Gastroesophageal sphincter (tissue), 3 donors: ENCODE data around the gene PPM1L.

Experiments
- CTCF ChIP-seq, 4 experiments: fragments of 200-600 bp in 2 of 4; fragments of 450-650 bp in 2 of 4; sonication (generic) in 1 of 4; IDR thresholded peaks; one replicate each; pipeline ENCODE4 v1.5.1; 2017 to 2019; ENCODE audit warnings: antibody characterized with exemption in 4 of 4, mild to moderate bottlenecking in 2 of 4, moderate library complexity in 2 of 4
- EP300 ChIP-seq: sonication (generic); formaldehyde crosslinking; IDR thresholded peaks from one replicate; pipeline ENCODE4 v1.6.1; 2017; ENCODE audit warnings: antibody characterized with exemption, mild to moderate bottlenecking
- POLR2A ChIP-seq, 2 donors: fragments of 450-650 bp; IDR thresholded peaks; one replicate each; pipeline ENCODE4 v1.6.1; 2017; ENCODE audit warnings: antibody characterized with exemption in 2 of 2, mild to moderate bottlenecking in 2 of 2, moderate library complexity in 1 of 2
- POLR2AphosphoS5 ChIP-seq: sonication (generic); formaldehyde crosslinking; IDR thresholded peaks from one replicate; pipeline ENCODE4 v1.6.1; 2017; ENCODE audit warnings: antibody characterized with exemption

GRCh38 chr3:160893207-160893606 lies 137.2 kb downstream of the PPM1L start:
- TF ChIP-seq CTCF (IDR thresholded peaks at IDR 0.05) (no peak), POLR2AphosphoS5 (no peak), POLR2A (IDR thresholded peaks at IDR 0.05) (no peak), EP300 (no peak)
